HG03442 (cell line): ENCODE measurements around the gene PRR12.

Source experiments
- ATAC-seq: cut with Tn5 transposase; IDR thresholded peaks from one replicate; pipeline ENCODE4 v1.9.1; 2021; ENCODE audit warnings: mild to moderate bottlenecking, moderate library complexity; ENCODE audit not compliant: unreplicated experiment

Gene PRR12

DNA sequence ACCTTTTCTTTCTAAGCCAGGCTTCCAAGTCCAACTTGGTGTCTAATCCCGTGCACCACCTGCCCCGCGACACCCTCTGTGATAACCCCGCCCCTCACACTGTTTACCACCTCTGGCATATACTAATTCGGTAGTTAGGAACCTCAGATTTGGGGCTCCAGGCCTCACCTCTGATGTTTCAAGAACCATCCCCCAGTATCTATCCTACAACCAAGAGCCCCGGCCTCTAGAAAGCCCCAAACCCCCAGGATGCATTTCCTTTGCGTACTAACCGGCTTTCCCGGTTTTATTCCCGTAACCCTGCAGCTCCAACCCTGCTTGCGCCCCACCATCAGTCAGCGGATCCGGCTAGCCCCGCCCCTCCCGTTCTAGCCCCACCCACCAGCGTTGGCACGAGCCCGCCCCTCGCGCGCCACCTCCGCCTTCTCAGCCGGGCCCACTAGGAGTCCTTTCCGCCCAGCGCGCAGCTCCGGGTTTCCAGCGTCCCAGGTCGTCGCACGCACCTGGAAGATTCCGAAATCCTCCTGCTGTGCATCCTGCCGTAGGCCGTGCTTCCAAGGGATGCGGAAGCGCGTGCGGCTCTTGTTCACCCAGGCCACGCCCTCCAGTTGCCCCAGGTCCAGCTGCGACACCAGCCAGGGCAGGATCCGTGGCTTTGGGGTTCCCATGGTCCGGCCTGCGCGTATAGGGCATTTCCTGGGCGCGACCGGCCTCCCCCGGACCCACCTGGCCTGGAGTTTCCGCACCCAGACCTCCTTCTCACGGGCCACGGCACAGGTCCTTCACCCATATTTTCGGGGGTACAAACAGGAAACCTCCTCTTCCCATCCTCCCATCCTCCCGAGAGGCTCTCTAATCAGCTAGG is 73.4 kb downstream of the PRR12 start:
- ATAC-seq, result no peak

GRCh38 chr19:49665036-49665350 is 74.0 kb downstream of the PRR12 start:
- no peak for ATAC-seq

GRCh38 chr19:49665351-49666119 is 74.6 kb downstream of the PRR12 start, which contains the start of the genes BCL2L12 and IRF3:
Gene BCL2L12 (plus strand): TSS chr19:49665933. CDS start chr19:49666693, 760 bp downstream.
Gene IRF3 (minus strand): TSS chr19:49665857. CDS start chr19:49664838, 1,019 bp downstream.
- peak; percentile 78 for ATAC-seq

- ATAC-seq, result no peak
Measured at GRCh38 chr19:49666120-49666444, 75.1 kb downstream of the PRR12 start.

DNA sequence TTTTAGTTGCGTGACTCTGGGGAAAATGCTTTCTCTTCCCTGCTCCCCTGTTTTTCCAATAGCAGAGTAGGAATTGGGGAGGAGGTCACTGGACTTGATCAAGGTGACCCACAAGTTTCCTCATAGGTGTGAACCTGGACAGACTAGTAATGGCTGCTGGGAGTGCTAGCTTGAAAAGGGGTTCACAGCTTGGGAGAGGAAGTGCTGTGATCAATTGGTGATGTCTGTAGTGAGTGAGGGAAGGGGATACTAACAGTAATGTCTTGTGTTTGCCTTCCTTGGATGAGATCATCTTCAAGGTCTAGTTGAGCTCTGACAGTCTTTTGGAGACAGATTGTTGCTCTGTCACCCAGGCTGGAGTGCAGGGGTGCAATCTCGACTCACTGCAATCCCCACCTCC is 76.5 kb downstream of the PRR12 start:
- ATAC-seq, result no peak

GRCh38 chr19:49669516-49669915 is 78.5 kb downstream of the PRR12 start:
- ATAC-seq, result no peak

DNA sequence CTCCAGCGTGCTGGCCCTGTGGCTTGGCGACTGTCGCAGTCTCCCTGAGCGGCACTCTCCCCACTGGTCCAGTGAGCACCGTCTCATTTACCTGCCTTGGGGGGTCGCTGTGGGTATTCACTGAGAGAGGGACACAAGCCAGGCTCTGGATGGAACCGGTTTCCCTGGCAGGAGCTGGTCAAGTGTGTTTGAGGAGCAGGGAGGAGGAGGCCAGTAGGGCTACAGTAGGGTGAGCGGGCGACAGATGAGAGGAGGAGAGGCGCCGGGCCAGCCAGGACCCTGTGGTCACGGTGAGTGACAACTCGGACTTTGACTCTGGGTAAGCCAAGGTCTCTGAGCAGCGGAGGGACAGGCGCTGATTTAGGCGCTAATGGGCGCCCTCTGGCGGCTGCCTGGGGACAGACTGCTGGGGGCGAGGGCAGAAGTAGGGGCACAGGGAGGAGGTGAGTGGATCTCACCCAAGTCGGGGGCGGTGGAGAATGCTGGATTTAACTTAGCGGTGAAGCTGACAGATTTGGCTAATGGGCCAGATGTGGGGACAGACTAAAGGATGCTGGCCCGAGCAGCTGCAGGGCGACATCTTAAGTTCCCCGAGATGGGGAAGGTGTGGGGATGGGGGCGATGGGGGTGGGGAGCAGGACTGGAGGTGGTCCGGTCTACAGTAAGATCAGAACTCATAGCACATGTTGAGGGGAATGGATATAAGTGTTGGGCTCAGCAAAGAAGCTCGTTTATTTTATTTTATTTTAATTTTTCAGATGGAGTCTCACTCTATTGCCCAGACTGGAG is 81.3 kb downstream of the PRR12 start:
- no peak for ATAC-seq
